Parathyroid adenoma (tissue), 2 donors: ENCODE measurements around the gene HSPB1.

Source experiments
- H2AFZ ChIP-seq: fragments of 300-600 bp; sonication (generic); one replicate; pipeline ENCODE4 v1.7.0; 2017; ENCODE audit warnings: antibody characterized with exemption, mild to moderate bottlenecking
- H3K27ac ChIP-seq: fragments of 300-600 bp; sonication (generic); one replicate; pipeline ENCODE4 v1.7.0; 2017
- H3K27me3 ChIP-seq: fragments of 300-600 bp; sonication (generic); one replicate; pipeline ENCODE4 v1.7.0; 2017; ENCODE audit warnings: low read length; ENCODE audit not compliant: control insufficient read depth, insufficient read depth
- H3K36me3 ChIP-seq: fragments of 300-600 bp; sonication (generic); one replicate; pipeline ENCODE4 v1.7.0; 2017; ENCODE audit warnings: low read length; ENCODE audit not compliant: control insufficient read depth, insufficient read depth
- H3K4me1 ChIP-seq: fragments of 300-600 bp; sonication (generic); one replicate; pipeline ENCODE4 v1.7.0; 2017; ENCODE audit warnings: control low read depth
- H3K4me2 ChIP-seq: fragments of 300-600 bp; sonication (generic); one replicate; pipeline ENCODE4 v1.7.0; 2017; ENCODE audit warnings: low read length
- H3K4me3 ChIP-seq: fragments of 300-600 bp; sonication (generic); one replicate; pipeline ENCODE4 v1.7.0; 2017; ENCODE audit warnings: low read depth, low read length
- H3K79me2 ChIP-seq: fragments of 300-600 bp; sonication (generic); one replicate; pipeline ENCODE4 v1.7.0; 2017; ENCODE audit warnings: control low read depth
- H3K9ac ChIP-seq: fragments of 300-600 bp; sonication (generic); one replicate; pipeline ENCODE4 v1.7.0; 2017; ENCODE audit warnings: mild to moderate bottlenecking
- H3K9me3 ChIP-seq: fragments of 300-600 bp; sonication (generic); one replicate; pipeline ENCODE4 v1.7.0; 2017; ENCODE audit warnings: low read length; ENCODE audit not compliant: control insufficient read depth
- TF ChIP-seq, protein P1 (sequence below): fragments of 300-600 bp; sonication (generic); IDR thresholded peaks from one replicate; pipeline ENCODE4 v1.7.0; 2017; ENCODE audit warnings: antibody characterized with exemption, mild to moderate bottlenecking
- donor health status: primary hyperparathyroidism.

HSPB1 gene

DNA sequence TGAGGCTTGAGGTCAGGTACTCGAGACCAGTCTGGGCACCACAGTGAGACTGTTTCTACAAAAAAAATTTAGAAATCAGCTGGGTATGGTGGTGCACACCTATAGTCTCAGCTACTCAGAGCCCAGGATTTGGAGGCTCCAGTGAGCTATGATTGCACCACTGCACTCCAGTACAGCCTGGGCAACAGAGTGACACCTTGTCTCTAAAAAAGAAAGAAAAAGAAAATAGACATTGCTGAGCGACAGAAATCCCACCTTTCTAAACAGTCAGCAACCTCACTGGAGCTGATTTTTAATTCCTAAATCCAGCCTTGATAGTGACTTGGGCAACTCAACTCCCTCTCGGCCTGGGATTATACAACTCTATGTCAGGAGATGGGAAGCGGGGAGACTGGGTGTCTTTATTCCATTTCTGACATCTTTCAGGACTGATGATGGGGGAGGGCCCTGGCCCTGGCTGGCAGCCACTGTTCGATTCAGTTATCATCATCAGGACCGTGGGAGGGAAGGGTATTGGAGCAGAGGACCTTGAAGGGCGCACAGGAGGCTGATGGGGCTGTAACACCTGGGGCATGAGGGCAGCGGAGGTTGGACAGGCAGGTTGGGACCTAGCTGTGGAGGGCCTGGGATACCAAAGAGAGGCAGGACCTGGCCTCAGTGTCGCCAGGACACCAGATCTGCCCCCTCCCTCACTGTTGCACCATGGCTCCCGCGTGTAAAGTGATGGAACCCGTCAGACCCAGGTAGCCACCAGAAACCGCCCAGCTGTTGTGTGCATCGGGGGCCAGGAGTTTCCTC lies 14.7 kb downstream of the HSPB1 start:
- Histone ChIP-seq H3K27ac (peak overlapping the region; percentile 91), H3K4me2 (peak overlapping the region; percentile 82), H3K9me3 (no peaks in the 10 kb centered on the region), H3K4me3 (peak overlapping the region; percentile 96), H3K36me3 (no peaks in the 10 kb centered on the region), H3K4me1 (peaks cover 15% of the 10 kb centered on the region), H3K27me3 (no peaks in the 10 kb centered on the region), H2AFZ (peak overlapping the region; percentile 74), H3K79me2 (peaks cover 2% of the 10 kb centered on the region), H3K9ac (no peak overlapping the region)
- TF ChIP-seq, protein P1, sequence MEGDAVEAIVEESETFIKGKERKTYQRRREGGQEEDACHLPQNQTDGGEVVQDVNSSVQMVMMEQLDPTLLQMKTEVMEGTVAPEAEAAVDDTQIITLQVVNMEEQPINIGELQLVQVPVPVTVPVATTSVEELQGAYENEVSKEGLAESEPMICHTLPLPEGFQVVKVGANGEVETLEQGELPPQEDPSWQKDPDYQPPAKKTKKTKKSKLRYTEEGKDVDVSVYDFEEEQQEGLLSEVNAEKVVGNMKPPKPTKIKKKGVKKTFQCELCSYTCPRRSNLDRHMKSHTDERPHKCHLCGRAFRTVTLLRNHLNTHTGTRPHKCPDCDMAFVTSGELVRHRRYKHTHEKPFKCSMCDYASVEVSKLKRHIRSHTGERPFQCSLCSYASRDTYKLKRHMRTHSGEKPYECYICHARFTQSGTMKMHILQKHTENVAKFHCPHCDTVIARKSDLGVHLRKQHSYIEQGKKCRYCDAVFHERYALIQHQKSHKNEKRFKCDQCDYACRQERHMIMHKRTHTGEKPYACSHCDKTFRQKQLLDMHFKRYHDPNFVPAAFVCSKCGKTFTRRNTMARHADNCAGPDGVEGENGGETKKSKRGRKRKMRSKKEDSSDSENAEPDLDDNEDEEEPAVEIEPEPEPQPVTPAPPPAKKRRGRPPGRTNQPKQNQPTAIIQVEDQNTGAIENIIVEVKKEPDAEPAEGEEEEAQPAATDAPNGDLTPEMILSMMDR, result no peak

GRCh38 chr7:76317782-76318487 lies 15.5 kb downstream of the HSPB1 start:
- Histone ChIP-seq H3K9ac (peak overlapping the region; percentile 51), H3K27me3 (no peaks in the 10 kb centered on the region), H3K36me3 (no peaks in the 10 kb centered on the region), H3K4me1 (peaks cover 15% of the 10 kb centered on the region), H2AFZ (peak overlapping the region; percentile 74), H3K27ac (peak overlapping the region; percentile 91), H3K9me3 (no peaks in the 10 kb centered on the region), H3K4me3 (peak overlapping the region; percentile 96), H3K4me2 (peak overlapping the region; percentile 97), H3K79me2 (peaks cover 2% of the 10 kb centered on the region)
- TF ChIP-seq, protein P1, result no peak

GRCh38 chr7:76318488-76319353 lies 16.2 kb downstream of the HSPB1 start:
- Histone ChIP-seq H3K4me1 (peaks cover 15% of the 10 kb centered on the region), H3K4me2 (peak overlapping the region; percentile 97), H3K79me2 (peaks cover 2% of the 10 kb centered on the region), H3K4me3 (peak overlapping the region; percentile 96), H3K27ac (peak overlapping the region; percentile 91), H3K9ac (peak overlapping the region; percentile 51), H2AFZ (peak overlapping the region; percentile 74), H3K9me3 (no peaks in the 10 kb centered on the region), H3K27me3 (no peaks in the 10 kb centered on the region), H3K36me3 (no peaks in the 10 kb centered on the region)
- TF ChIP-seq, protein P1, result peak; percentile 23

GRCh38 chr7:76325092-76325491 lies 22.6 kb downstream of the HSPB1 start:
- Histone ChIP-seq H3K27me3 (no peaks in the 10 kb centered on the region), H3K79me2 (peaks cover 29% of the 10 kb centered on the region), H3K36me3 (no peaks in the 10 kb centered on the region), H2AFZ (no peak overlapping the region), H3K9ac (no peak overlapping the region), H3K27ac (no peak overlapping the region), H3K4me1 (peaks cover 2% of the 10 kb centered on the region), H3K9me3 (no peaks in the 10 kb centered on the region), H3K4me3 (no peak overlapping the region), H3K4me2 (no peak overlapping the region)
- TF ChIP-seq, protein P1, result no peak
